Measurements from ENCODE around the gene PRPF18. TPM values are rescaled to one million over a fixed set of nuclear protein-coding genes. Genes with fewer than 3 reads are reported as not detected.

The PRPF18 gene
- total RNA-seq, 1 experiment from 2014 or later: 13.4 TPM

GRCh38 chr10:13634207-13634606 is 47.4 kb downstream of the PRPF18 start (continued):
- TF ChIP-seq AFF4 (CRISPR knock-in tag; IDR thresholded peaks at IDR 0.05; ENCODE audit: borderline replicate concordance) (no peak), ESRRA (CRISPR knock-in tag; IDR thresholded peaks at IDR 0.05; ENCODE audit: borderline replicate concordance) (no peak), IRF2 (CRISPR knock-in tag; IDR thresholded peaks at IDR 0.05; ENCODE audit: borderline replicate concordance, low read depth) (no peak), TEAD4 (CRISPR knock-in tag; IDR thresholded peaks at IDR 0.05) (no peak), FOXP1 (CRISPR knock-in tag; IDR thresholded peaks at IDR 0.05; ENCODE audit: borderline replicate concordance) (no peak), JUN (CRISPR knock-in tag; IDR thresholded peaks at IDR 0.05) (no peak), E2F1 (CRISPR knock-in tag; IDR thresholded peaks at IDR 0.05) (no peak), ARID4B (CRISPR knock-in tag; IDR thresholded peaks at IDR 0.05; ENCODE audit: borderline replicate concordance) (no peak)

- Mint-ChIP-seq H3K36me3 (peaks cover 22% of the 10 kb centered on the region), H3K4me3 (no peak overlapping the region), H3K9me3 (peaks cover 15% of the 10 kb centered on the region), H3K27me3 (ENCODE audit: low read depth) (no peaks in the 10 kb centered on the region), H3K4me1 (no peaks in the 10 kb centered on the region), H3K27ac (no peak overlapping the region)
- POLR2A ChIA-PET: no interaction called here
- ATAC-seq (no peak), DNase-seq (ENCODE audit: low spot score) (no peak)
- CTCF ChIA-PET: no interaction called here
- TF ChIP-seq NFATC4 (CRISPR knock-in tag; IDR thresholded peaks at IDR 0.05): no peak
- TF ChIP-seq PRRX2 (CRISPR knock-in tag; IDR thresholded peaks at IDR 0.05): no peak
- TF ChIP-seq E2F1 (CRISPR knock-in tag; IDR thresholded peaks at IDR 0.05): no peak
- no peak for TF ChIP-seq JUN (CRISPR knock-in tag; IDR thresholded peaks at IDR 0.05)
- no peak for TF ChIP-seq ZNF512 (CRISPR knock-in tag; IDR thresholded peaks at IDR 0.05; ENCODE audit: borderline replicate concordance)
- no peak for TF ChIP-seq SP1 (CRISPR knock-in tag; conservative IDR thresholded peaks at IDR 0.05)
- no peak for TF ChIP-seq NR1H2 (CRISPR knock-in tag; IDR thresholded peaks at IDR 0.05)
- TF ChIP-seq IRF1 (CRISPR knock-in tag; IDR thresholded peaks at IDR 0.05): no peak
- no peak for TF ChIP-seq PREB (CRISPR knock-in tag; IDR thresholded peaks at IDR 0.05; ENCODE audit: borderline replicate concordance)
- TF ChIP-seq ZNF219 (CRISPR knock-in tag; IDR thresholded peaks at IDR 0.05; ENCODE audit: borderline replicate concordance): no peak
- no peak for TF ChIP-seq NR2C2 (CRISPR knock-in tag; IDR thresholded peaks at IDR 0.05)
- no peak for TF ChIP-seq SMAD4 (CRISPR knock-in tag; IDR thresholded peaks at IDR 0.05)
- no peak for TF ChIP-seq GTF2I (CRISPR knock-in tag; conservative IDR thresholded peaks at IDR 0.05)
- TF ChIP-seq FOXP4 (CRISPR knock-in tag; IDR thresholded peaks at IDR 0.05): no peak
- no peak for TF ChIP-seq RELA (CRISPR knock-in tag; IDR thresholded peaks at IDR 0.05; ENCODE audit: borderline replicate concordance)
Observed at GRCh38 chr10:13636776-13637175, 50.0 kb downstream of the PRPF18 start.
